ENCODE results near the gene FAM89B. TPM values are rescaled to one million over a fixed set of nuclear protein-coding genes. Genes with fewer than 3 reads are reported as not detected.

Gene FAM89B
- total RNA-seq, 1 donor from 2014 or later = 47.5 TPM

DNA sequence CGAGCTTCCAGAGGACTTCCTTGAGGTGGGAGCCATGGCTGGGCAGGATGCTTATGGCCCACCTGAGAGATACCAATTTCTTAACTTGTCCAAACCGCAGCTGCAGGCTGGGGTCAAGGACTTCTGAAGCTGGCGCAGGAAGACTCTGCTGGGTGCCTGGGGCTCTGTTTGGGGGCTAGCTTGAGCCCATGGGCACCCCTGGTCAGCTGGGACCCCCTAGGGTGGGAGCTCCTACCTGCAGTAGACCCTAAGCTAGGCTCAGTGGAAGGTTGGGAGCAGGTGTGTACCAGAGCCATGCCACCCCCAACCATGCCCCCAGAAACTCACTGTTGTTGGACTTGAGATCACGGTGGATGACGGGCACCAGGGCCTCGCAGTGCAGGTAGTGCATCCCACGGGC, 40.4 kb downstream of the FAM89B start:
- peak overlapping the region; percentile 93 for H3K27ac Mint-ChIP-seq (ENCODE audit: unreplicated experiment)
- peak overlapping the region; percentile 81 for H3K4me3 ChIP-seq (ENCODE audit: insufficient read depth, low read depth, low read length)
- peaks cover 2% of the 10 kb centered on the region for H3K36me3 ChIP-seq (ENCODE audit: insufficient read depth, low read length)
- peaks cover 63% of the 10 kb centered on the region for H4K20me1 ChIP-seq (ENCODE audit: insufficient read depth, low read length)
- H3K9me3 ChIP-seq (ENCODE audit: insufficient read depth, low read depth, low read length) = no peaks in the 10 kb centered on the region
- no peak overlapping the region for H2AFZ ChIP-seq (ENCODE audit: low read depth, low read length)
- no peak for FAIRE-seq
- H3K27me3 ChIP-seq (ENCODE audit: insufficient read depth, low read length) = no peaks in the 10 kb centered on the region
- H3K4me3 Mint-ChIP-seq (ENCODE audit: unreplicated experiment) = peak overlapping the region; percentile 89
- H3K9me3 Mint-ChIP-seq (ENCODE audit: unreplicated experiment) = no peaks in the 10 kb centered on the region
- no peak for DNase-seq (ENCODE audit: low read depth)
- peak overlapping the region; percentile 97 for H3K4me2 ChIP-seq (ENCODE audit: low read length)
- H3K4me1 ChIP-seq (ENCODE audit: insufficient read depth, low read length) = peaks cover 41% of the 10 kb centered on the region
- H3K79me2 ChIP-seq (ENCODE audit: insufficient read depth, low read length) = peaks cover 88% of the 10 kb centered on the region
- TF ChIP-seq, protein P1, sequence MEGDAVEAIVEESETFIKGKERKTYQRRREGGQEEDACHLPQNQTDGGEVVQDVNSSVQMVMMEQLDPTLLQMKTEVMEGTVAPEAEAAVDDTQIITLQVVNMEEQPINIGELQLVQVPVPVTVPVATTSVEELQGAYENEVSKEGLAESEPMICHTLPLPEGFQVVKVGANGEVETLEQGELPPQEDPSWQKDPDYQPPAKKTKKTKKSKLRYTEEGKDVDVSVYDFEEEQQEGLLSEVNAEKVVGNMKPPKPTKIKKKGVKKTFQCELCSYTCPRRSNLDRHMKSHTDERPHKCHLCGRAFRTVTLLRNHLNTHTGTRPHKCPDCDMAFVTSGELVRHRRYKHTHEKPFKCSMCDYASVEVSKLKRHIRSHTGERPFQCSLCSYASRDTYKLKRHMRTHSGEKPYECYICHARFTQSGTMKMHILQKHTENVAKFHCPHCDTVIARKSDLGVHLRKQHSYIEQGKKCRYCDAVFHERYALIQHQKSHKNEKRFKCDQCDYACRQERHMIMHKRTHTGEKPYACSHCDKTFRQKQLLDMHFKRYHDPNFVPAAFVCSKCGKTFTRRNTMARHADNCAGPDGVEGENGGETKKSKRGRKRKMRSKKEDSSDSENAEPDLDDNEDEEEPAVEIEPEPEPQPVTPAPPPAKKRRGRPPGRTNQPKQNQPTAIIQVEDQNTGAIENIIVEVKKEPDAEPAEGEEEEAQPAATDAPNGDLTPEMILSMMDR (IDR thresholded peaks at IDR 0.05; ENCODE audit: insufficient read depth, low read depth, low read length) = no peak
- TF ChIP-seq EZH2 (IDR thresholded peaks at IDR 0.05; ENCODE audit: insufficient read depth, low read length) = no peak
- peaks cover 18% of the 10 kb centered on the region for H3K36me3 Mint-ChIP-seq (ENCODE audit: low read depth, unreplicated experiment)
- H3K27ac ChIP-seq (ENCODE audit: low read depth, low read length) = no peak overlapping the region
- H3K4me1 Mint-ChIP-seq (ENCODE audit: low read depth, unreplicated experiment) = peaks cover 33% of the 10 kb centered on the region
- no peaks in the 10 kb centered on the region for H3K27me3 Mint-ChIP-seq (ENCODE audit: low read depth, unreplicated experiment)
- H3K9ac ChIP-seq (ENCODE audit: low read length) = peak overlapping the region; percentile 83

DNA sequence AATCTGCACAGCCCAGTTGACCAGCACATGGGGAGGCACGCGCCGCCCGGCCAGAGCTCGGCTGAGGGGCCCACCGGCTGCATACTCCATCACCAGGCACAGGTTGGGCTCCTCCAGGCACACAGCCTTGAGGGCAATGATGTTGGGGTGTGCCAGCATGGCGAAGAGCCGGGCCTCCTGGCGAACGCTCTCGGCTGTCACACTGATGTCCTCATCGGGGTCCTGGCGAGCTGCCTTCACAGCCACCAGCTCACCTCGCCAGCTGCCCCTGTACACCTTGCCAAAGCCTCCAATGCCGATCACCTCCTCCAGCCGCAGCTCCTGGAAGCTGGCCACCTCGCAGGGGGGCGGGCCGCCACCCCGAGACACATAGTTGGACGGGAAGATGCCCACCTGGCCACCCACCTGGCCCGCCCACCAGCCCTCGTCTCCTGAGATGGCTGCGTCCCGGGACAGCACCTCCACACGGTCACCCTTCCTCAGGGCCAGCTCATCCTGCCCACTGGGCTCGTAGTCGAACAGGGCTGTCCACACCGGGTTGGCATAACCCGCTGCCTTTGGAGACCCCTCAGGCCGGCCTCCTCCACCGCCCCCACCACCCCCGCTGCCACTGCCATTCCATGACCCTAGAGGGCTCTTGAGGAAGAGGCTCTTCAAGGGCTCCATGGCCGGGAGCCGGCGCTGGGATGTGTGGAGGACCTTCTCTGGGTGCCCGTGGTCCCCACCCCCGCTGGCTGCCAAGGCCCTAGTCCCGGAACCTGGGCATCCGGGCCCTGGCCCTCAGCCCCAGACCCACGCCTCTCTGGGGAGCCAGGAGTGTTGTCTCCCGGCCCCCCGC, 41.0 kb downstream of the FAM89B start:
- peak overlapping the region; percentile 83 for H3K9ac ChIP-seq (ENCODE audit: low read length)
- no peak for FAIRE-seq
- H4K20me1 ChIP-seq (ENCODE audit: insufficient read depth, low read length) = peaks cover 63% of the 10 kb centered on the region
- peak overlapping the region; percentile 81 for H3K4me3 ChIP-seq (ENCODE audit: insufficient read depth, low read depth, low read length)
- Mint-ChIP-seq H3K4me1 (ENCODE audit: low read depth, unreplicated experiment) (peaks cover 33% of the 10 kb centered on the region), H3K9me3 (ENCODE audit: unreplicated experiment) (no peaks in the 10 kb centered on the region), H3K4me3 (ENCODE audit: unreplicated experiment) (peak overlapping the region; percentile 89), H3K27me3 (ENCODE audit: low read depth, unreplicated experiment) (no peaks in the 10 kb centered on the region), H3K36me3 (ENCODE audit: low read depth, unreplicated experiment) (peaks cover 16% of the 10 kb centered on the region), H3K27ac (ENCODE audit: unreplicated experiment) (peak overlapping the region; percentile 41)
- peaks cover 39% of the 10 kb centered on the region for H3K4me1 ChIP-seq (ENCODE audit: insufficient read depth, low read length)
- TF ChIP-seq EZH2 (IDR thresholded peaks at IDR 0.05; ENCODE audit: insufficient read depth, low read length) = no peak
- TF ChIP-seq, protein P1 (IDR thresholded peaks at IDR 0.05; ENCODE audit: insufficient read depth, low read depth, low read length) = no peak
- peaks cover 6% of the 10 kb centered on the region for H3K36me3 ChIP-seq (ENCODE audit: insufficient read depth, low read length)
- DNase-seq (ENCODE audit: low read depth) = no peak
- peak overlapping the region; percentile 79 for H3K27ac ChIP-seq (ENCODE audit: low read depth, low read length)
- H2AFZ ChIP-seq (ENCODE audit: low read depth, low read length) = peak overlapping the region; percentile 66
- H3K27me3 ChIP-seq (ENCODE audit: insufficient read depth, low read length) = no peaks in the 10 kb centered on the region
- H3K9me3 ChIP-seq (ENCODE audit: insufficient read depth, low read depth, low read length) = no peaks in the 10 kb centered on the region
- peak overlapping the region; percentile 97 for H3K4me2 ChIP-seq (ENCODE audit: low read length)
- peaks cover 88% of the 10 kb centered on the region for H3K79me2 ChIP-seq (ENCODE audit: insufficient read depth, low read length)

Data from astrocyte (in vitro differentiated cells and primary cell).